Karpas-422 (cell line): ENCODE data around the gene DDA1. TPM values are rescaled to one million over a fixed set of nuclear protein-coding genes. Genes with fewer than 3 reads are reported as not detected.

Source experiments
- DNase-seq: peaks from one replicate; pipeline ENCODE4 v3.0.0-alpha.2; 2015
- H2AFZ ChIP-seq: fragments of 200-600 bp; sonication (generic); 2 replicates; pipeline ENCODE4 v1.6.1; 2014; ENCODE audit warnings: antibody characterized with exemption, low read length, mixed read lengths
- H3K27ac ChIP-seq: fragments of 200-600 bp; sonication (generic); 2 replicates; pipeline ENCODE4 v1.5.1; 2014; ENCODE audit warnings: mild to moderate bottlenecking, low read length, moderate library complexity
- H3K27me3 ChIP-seq: fragments of 200-600 bp; sonication (generic); 2 replicates; pipeline ENCODE4 v1.6.1; 2014; ENCODE audit warnings: low read length, mixed read lengths
- H3K36me3 ChIP-seq: fragments of 200-600 bp; sonication (generic); 2 replicates; pipeline ENCODE4 v1.6.1; 2014; ENCODE audit warnings: low read length, mixed read lengths; ENCODE audit not compliant: insufficient read depth
- H3K4me1 ChIP-seq: fragments of 200-600 bp; sonication (generic); 2 replicates; pipeline ENCODE4 v1.6.1; 2014; ENCODE audit warnings: mild to moderate bottlenecking, low read length, mixed read lengths
- H3K4me2 ChIP-seq: fragments of 200-600 bp; sonication (generic); 2 replicates; pipeline ENCODE4 v1.6.1; 2014; ENCODE audit warnings: low read length, low read depth, mild to moderate bottlenecking; ENCODE audit not compliant: poor library complexity, severe bottlenecking
- H3K4me3 ChIP-seq: fragments of 200-600 bp; sonication (generic); 2 replicates; pipeline ENCODE4 v1.5.1; 2014; ENCODE audit warnings: mild to moderate bottlenecking, antibody characterized with exemption, low read length, mixed read lengths
- H3K79me2 ChIP-seq: fragments of 200-600 bp; sonication (generic); 2 replicates; pipeline ENCODE4 v1.6.1; 2014; ENCODE audit warnings: mild to moderate bottlenecking, low read length, mixed read lengths
- H3K9ac ChIP-seq: fragments of 200-600 bp; sonication (generic); 2 replicates; pipeline ENCODE4 v1.6.0; 2014; ENCODE audit warnings: low read length
- H3K9me2 ChIP-seq: fragments of 200-600 bp; sonication (generic), shearing (Covaris generic); replicated peaks from 2 replicates; pipeline ENCODE4 v1.6.0; 2014; ENCODE audit warnings: mild to moderate bottlenecking, low read length, moderate library complexity; ENCODE audit not compliant: insufficient read depth
- H3K9me3 ChIP-seq: fragments of 300-700, 200-600 bp; sonication (generic); 2 replicates; pipeline ENCODE4 v1.6.1; 2014; ENCODE audit warnings: low read length, mixed read lengths
- H4K20me1 ChIP-seq: fragments of 200-600 bp; sonication (generic); 2 replicates; pipeline ENCODE4 v1.6.1; 2014; ENCODE audit warnings: mild to moderate bottlenecking, antibody characterized with exemption, low read length, low read depth; ENCODE audit not compliant: insufficient read depth
- total RNA-seq: library from RNA; depleted of rRNA; stranded (reverse); fragments of >200 nt; shearing (Covaris generic); gene quantifications from 2 replicates; pipeline ENCODE4 v1.2.3, GENCODE V29; 2014; ENCODE audit warnings: low replicate concordance

The DDA1 gene
- total RNA-seq, 1 experiment from 2014 or later: 24.4 TPM

DNA sequence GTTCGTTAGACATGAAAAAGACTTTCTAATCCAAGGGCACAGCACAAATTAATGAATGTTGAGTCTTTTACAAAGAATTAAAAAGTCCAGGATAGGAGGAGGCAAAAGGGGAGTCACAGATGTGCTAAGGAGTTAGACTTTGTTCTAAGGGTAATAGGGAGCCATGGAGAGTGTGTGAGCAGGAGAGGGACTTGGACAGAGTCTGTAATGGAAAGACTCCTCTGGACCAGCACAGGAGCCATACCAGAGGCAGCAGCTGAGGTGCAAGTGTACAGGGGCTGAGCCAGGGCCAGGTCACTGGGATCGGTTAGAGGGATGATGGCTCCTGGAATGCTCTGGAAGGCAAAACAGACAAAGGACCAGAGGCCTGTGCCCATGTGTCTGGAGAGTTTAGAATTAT lies 38.5 kb downstream of the DDA1 start:
- Histone ChIP-seq H3K27ac (no peak overlapping the region), H3K36me3 (no peaks in the 10 kb centered on the region), H3K9me2 (no peaks in the 10 kb centered on the region), H3K27me3 (no peaks in the 10 kb centered on the region), H3K4me2 (no peak overlapping the region), H3K4me1 (no peaks in the 10 kb centered on the region), H4K20me1 (no peaks in the 10 kb centered on the region), H2AFZ (no peak overlapping the region), H3K4me3 (no peak overlapping the region), H3K9ac (no peak overlapping the region), H3K79me2 (no peaks in the 10 kb centered on the region), H3K9me3 (no peaks in the 10 kb centered on the region)
- DNase-seq: no peak

DNA sequence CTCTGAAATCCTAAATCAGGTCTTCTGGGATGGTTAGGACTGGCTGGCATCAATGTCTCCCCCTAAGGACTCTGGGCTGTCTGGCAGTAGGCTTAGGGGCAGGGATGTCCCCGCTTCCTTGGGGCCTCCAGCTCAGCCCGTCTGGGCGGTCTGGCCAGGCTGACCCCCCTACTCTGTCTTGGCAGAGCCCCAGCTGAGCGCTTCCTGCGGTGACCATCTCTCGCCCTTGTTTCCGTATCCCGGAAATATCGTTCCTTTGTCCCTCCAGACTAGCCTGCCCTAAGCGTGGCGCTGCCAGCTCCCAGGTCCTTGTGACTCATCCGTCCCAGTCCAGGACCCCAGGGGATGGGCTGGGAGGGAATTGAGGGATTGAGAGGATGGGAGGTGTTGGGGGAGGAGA lies 39.3 kb downstream of the DDA1 start:
- no peaks in the 10 kb centered on the region for H3K79me2 ChIP-seq
- H3K4me1 ChIP-seq: no peaks in the 10 kb centered on the region
- H3K4me3 ChIP-seq: no peak overlapping the region
- H3K27ac ChIP-seq: no peak overlapping the region
- H3K9me3 ChIP-seq: no peaks in the 10 kb centered on the region
- no peak overlapping the region for H2AFZ ChIP-seq
- no peaks in the 10 kb centered on the region for H3K36me3 ChIP-seq
- H3K4me2 ChIP-seq: no peak overlapping the region
- no peak overlapping the region for H3K9ac ChIP-seq
- DNase-seq: no peak
- H3K9me2 ChIP-seq: no peaks in the 10 kb centered on the region
- H4K20me1 ChIP-seq: no peaks in the 10 kb centered on the region
- H3K27me3 ChIP-seq: no peaks in the 10 kb centered on the region

DNA sequence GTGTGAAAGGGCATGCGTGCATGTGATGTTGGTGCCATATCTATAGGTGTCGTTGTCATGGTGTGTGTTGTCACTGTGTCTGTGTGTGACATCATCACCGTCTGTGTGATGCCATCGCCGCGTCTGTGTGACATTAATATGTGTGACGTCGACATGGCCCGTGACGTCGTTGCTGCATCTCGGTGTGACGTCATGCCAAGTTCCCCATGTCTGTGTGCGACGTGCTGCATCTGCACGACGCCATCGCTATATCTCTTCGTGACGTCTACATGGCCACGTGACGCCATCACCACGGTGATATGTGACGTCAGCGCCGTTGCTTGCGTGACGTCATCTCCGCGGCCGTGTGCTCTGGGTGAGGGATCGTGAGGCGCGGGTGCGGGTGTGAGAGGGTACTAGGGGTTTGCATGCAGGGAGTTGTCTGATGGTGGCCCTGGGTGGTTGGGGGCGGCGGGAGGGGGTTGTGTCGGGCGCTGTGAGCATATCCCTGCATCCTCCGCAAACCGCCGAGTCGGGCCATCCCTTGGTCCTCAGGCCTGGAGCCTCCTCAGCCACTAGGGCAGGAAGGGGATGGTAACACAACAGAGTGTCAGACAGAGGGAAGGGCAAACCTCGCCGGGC lies 42.6 kb downstream of the DDA1 start:
- no peak overlapping the region for H3K27ac ChIP-seq

DNA sequence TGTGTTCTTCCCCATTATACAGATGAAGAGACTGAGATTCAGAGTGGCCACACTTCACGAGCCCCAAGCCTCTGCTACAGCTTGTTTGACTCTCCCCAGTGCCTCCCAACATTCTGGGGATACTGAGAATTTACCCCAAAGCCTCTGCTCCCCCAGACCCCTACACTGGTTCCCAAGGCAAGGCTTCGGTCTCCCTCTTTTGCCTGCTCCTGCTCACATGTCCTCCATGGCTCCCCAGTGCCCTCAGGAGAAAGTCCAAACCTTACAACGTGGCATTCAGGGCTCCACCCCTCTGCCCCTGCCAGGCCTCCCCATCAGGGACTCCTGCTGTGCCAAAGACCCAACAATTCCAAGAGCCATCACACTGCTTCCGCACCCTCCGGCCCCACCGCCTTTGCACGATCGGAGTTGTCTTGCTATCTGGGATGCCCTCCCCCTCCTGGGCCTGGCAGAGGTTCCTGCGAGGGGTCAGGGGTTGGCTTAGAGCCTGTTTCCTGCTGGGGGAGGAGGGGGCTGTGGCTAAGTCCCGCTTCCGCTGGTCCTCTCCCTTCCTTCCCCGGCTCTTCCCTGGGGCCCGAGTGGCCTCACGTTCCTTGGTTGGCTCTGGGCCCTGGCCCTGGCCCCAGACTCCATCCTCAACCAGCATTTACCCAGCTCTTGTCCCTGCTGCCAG lies 43.4 kb downstream of the DDA1 start:
- no peak overlapping the region for H3K4me3 ChIP-seq
- no peak overlapping the region for H2AFZ ChIP-seq
- H3K36me3 ChIP-seq: no peaks in the 10 kb centered on the region
- H3K9me2 ChIP-seq: no peaks in the 10 kb centered on the region
- no peak overlapping the region for H3K27ac ChIP-seq
- no peaks in the 10 kb centered on the region for H3K79me2 ChIP-seq
- no peaks in the 10 kb centered on the region for H3K4me1 ChIP-seq
- no peak for DNase-seq
- no peak overlapping the region for H3K9ac ChIP-seq
- no peaks in the 10 kb centered on the region for H3K27me3 ChIP-seq
- H3K9me3 ChIP-seq: no peaks in the 10 kb centered on the region
- no peak overlapping the region for H3K4me2 ChIP-seq
- H4K20me1 ChIP-seq: no peaks in the 10 kb centered on the region

More for the DNA sequence above, 42.6 kb downstream of the DDA1 start:
- DNase-seq: no peak
- Histone ChIP-seq H3K9ac (no peak overlapping the region), H3K4me3 (no peak overlapping the region), H3K27me3 (no peaks in the 10 kb centered on the region), H3K4me1 (no peaks in the 10 kb centered on the region), H3K79me2 (no peaks in the 10 kb centered on the region), H2AFZ (no peak overlapping the region), H4K20me1 (no peaks in the 10 kb centered on the region), H3K36me3 (no peaks in the 10 kb centered on the region), H3K9me2 (no peaks in the 10 kb centered on the region), H3K9me3 (no peaks in the 10 kb centered on the region), H3K4me2 (no peak overlapping the region)

DNA sequence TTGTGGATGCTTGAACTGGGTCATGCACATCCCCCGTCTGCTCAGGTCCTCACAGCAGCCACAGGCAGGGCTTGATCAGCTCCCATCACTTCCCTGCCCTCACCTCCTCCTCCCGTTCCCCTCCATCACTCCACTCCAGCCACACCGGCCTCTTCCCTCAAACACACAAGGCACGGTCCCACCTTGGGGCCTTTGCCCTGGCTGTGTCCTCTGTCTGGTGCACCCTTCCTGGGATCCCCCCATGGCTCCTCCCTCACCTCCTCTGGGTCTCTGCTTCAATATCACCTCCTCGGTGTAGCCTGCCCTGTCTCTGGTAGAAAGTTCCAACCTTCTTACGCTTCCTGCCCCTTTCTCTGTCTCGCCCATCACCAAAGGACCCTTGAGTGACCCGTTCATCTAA lies 44.0 kb downstream of the DDA1 start:
- Histone ChIP-seq H3K4me3 (no peak overlapping the region), H3K27me3 (no peaks in the 10 kb centered on the region), H3K4me1 (no peaks in the 10 kb centered on the region), H3K9me3 (no peaks in the 10 kb centered on the region), H3K36me3 (no peaks in the 10 kb centered on the region), H3K27ac (no peak overlapping the region), H4K20me1 (no peaks in the 10 kb centered on the region), H3K9me2 (no peaks in the 10 kb centered on the region), H3K4me2 (no peak overlapping the region), H3K9ac (no peak overlapping the region), H2AFZ (no peak overlapping the region), H3K79me2 (no peaks in the 10 kb centered on the region)
- no peak for DNase-seq

DNA sequence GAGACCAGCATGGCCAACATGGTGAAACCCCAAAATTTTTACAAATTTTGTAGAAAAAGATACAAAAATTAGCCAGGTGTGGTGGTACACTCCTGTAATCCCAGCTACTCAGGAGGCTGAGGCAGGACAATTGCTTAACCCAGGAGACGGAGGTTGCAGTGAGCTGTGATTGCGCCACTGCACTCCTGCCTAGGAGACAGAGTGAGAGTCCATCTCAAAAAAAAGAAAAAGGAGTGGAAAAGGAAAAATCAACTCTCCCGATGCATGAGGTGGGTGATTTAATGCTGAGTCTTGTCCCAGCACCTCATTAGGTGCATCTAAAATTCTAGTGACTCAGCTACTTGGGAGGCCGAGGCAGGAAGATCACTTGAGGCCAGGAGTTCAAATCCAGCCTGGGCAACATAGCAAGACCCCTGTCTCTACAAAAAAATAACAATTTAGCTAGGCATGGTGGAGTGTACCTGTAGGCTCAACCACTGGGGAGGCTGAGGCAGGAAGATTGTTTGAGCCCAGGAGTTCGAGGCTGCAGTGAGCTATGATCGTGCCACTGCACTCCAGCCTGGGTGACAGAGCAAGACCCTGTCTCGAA lies 47.8 kb downstream of the DDA1 start:
- Histone ChIP-seq H3K36me3 (no peaks in the 10 kb centered on the region), H3K4me2 (no peak overlapping the region), H3K4me1 (no peaks in the 10 kb centered on the region), H3K9ac (no peak overlapping the region), H3K4me3 (no peak overlapping the region), H3K27me3 (no peaks in the 10 kb centered on the region), H2AFZ (no peak overlapping the region), H3K9me3 (no peaks in the 10 kb centered on the region), H3K79me2 (no peaks in the 10 kb centered on the region), H4K20me1 (no peaks in the 10 kb centered on the region), H3K27ac (no peak overlapping the region), H3K9me2 (no peaks in the 10 kb centered on the region)
- no peak for DNase-seq

DNA sequence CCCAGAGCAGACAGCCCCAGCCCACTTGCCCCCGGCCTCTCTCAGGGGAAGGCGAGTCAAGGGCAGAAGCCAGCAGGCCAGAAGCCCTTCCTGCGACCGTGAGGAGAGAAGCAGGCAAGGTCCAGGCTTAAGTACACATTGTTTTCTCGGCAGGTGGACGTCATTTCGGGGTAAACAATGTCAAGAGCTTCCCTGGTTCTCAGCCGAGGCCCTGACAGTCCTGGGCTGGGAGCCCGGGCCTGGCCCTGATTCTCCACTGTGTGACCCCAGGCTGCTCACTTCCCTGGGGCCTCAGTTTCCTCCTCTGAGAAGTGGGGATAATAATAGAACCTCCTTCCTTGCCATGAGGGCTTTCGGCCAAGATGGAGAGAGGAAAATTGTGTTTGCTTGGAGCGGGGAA lies 48.4 kb downstream of the DDA1 start:
- no peaks in the 10 kb centered on the region for H3K4me1 ChIP-seq
- no peak overlapping the region for H2AFZ ChIP-seq
- no peaks in the 10 kb centered on the region for H3K36me3 ChIP-seq
- no peaks in the 10 kb centered on the region for H3K27me3 ChIP-seq
- DNase-seq: no peak
- no peaks in the 10 kb centered on the region for H3K9me3 ChIP-seq
- no peaks in the 10 kb centered on the region for H3K9me2 ChIP-seq
- H3K4me2 ChIP-seq: no peak overlapping the region
- no peaks in the 10 kb centered on the region for H3K79me2 ChIP-seq
- no peak overlapping the region for H3K9ac ChIP-seq
- H4K20me1 ChIP-seq: no peaks in the 10 kb centered on the region
- no peak overlapping the region for H3K27ac ChIP-seq
- H3K4me3 ChIP-seq: no peak overlapping the region

DNA sequence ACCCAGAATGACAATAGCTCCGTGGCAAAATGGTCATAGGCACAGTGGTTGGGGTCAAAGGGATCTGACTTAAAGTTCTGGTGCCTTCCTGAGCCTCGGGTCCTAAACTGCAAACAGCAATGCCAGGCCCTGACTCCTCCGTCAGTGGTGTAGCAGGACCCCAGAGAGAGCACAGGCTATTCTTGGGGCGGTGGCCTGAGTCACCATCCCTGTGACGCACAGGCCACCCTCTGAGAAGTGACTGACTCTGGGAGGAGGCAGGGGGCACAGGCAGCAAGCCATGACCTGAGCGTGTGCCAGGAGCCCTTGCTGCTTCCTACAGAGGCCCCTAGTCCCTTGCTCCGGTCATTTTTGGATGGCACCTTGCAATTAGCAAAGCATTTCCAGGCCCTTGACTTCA lies 49.0 kb downstream of the DDA1 start:
- DNase-seq: no peak
- no peak overlapping the region for H3K9ac ChIP-seq

More for the DNA sequence above, 49.0 kb downstream of the DDA1 start:
- Histone ChIP-seq H3K4me1 (no peaks in the 10 kb centered on the region), H3K9me2 (no peaks in the 10 kb centered on the region), H4K20me1 (no peaks in the 10 kb centered on the region), H2AFZ (no peak overlapping the region), H3K36me3 (no peaks in the 10 kb centered on the region), H3K27me3 (no peaks in the 10 kb centered on the region), H3K27ac (no peak overlapping the region), H3K4me2 (no peak overlapping the region), H3K9me3 (no peaks in the 10 kb centered on the region), H3K4me3 (no peak overlapping the region), H3K79me2 (no peaks in the 10 kb centered on the region)
